HG02571 (cell line): ENCODE data around the gene GGT6.

Experiments
- ATAC-seq: cut with Tn5 transposase; IDR thresholded peaks from one replicate; pipeline ENCODE4 v1.9.1; 2021; ENCODE audit warnings: mild to moderate bottlenecking, moderate library complexity; ENCODE audit not compliant: unreplicated experiment

Gene GGT6

DNA sequence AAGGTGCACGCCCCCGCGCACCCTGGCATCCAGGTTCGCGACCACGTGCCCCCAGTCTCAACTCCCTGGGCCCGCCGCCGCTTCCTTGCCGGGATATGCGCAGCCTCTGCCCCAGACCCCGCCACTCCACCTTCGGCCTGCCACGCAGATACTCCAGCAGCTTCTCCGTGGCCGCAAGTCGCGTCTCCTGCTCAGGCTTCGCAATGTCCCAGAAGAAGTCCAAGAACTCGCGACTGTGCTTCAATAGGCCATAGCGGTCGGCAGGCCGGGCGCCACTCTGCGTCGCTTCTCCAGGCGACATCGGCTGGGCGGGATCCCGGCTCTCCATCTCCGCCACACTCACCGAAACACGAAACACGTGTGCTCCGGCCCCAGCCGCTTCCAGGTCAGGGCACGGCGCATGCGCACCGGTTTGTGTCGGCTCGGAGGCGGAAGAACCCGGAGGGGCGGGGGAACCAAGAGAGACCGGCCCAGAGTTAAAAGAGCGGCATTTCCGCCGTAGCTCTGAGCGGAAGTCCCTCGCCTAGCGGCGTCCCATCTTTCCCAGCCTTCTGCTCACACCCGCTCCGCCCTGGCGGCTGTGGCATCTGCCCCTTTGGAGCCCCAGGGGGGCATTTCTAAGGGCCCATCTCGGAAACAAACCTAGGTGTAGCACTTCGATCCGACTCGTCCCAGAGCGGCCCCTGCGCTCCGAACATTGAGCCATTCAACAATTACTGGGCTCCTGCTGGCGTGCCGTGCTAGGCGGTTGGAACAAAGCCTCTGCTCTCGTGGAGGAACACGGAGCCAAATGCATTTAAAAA is 5.2 kb downstream of the GGT6 start, which contains the start of gene MYBBP1A:
TSS of gene MYBBP1A (minus strand) at position 388 of the 803 bp plus-strand sequence. CDS start at position 328, 60 bp downstream.
- ATAC-seq = peak; percentile 77

DNA sequence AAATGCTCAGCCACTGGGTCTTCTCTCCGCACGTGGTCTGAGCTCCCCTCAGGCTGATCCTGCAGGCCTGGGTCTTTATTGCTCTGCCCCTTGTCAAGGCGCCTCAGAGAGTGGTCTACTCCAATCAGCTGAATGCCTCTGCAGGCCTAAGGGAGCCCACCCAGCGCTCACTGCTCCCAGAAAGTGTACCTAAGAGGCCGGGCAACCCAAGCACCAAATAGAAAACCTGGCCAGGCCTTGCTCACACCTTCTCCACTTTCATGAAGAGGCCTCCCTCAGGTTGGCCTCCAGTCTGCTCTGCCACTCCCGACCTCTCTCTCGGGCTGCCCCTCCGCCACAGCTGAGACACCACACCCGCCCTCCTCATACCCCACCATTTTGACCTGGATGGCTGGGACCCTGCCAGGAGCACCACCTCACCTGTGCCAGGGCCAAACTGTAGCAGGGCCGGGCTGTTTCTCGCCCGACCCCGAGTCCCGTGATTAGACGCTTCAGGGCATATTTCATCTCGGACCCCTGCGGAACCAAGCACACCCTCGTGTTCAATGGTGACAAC is 5.9 kb downstream of the GGT6 start:
- ATAC-seq = no peak

DNA sequence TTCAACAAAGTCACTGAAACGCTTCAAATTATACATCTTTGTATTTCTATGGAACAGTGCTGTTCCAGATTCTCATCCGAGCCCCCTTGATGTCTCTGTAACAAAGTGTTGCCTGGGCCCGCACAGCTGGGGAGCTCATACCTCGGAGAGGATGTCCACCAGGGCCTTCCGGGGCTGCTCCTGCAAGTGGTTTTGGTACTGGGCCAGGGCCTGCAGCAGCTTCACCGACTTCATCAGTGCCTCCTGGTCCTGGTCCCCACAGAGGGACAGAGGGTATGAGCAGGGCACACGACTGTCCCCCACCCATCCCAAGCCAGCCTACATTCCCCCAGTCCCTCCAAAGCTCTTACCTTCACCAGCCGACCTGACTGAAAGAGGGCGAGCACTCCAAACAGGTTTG is 6.7 kb downstream of the GGT6 start:
- no peak for ATAC-seq

DNA sequence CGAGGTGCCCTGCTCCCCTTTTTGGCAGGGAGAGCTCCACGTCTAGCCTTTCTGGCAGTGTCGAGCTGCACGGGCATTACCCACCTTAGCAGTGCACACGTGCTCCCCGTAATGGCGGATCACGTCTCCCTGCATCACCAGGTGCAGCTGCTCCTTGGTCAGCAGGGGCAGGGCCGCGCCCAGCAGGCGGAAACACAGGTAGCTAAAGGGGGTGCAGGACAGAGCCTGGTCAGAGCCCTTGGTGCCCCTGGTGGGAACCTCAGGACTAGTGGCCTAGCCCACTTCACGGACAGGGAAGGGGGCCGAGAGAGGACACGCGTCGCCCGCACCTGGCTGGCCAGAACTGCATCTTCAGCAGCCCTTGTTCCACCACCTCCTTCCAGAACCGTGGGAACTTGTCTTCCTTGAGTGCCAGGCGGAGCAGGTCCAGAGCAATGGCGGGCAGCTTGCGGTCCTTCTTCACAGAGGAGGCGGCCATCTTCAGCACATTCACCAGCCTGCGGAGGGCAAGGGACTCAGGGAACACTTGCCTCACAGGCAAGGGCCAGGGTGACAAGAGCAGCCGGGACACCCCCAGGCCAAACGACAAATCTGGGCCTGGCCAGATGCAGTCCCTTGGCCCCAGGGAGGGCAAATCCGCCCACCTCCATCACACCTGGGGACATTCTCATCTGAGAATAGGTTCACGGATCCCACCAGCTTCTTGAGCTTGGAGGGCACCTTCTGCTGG is 8.4 kb downstream of the GGT6 start:
- ATAC-seq = no peak

DNA sequence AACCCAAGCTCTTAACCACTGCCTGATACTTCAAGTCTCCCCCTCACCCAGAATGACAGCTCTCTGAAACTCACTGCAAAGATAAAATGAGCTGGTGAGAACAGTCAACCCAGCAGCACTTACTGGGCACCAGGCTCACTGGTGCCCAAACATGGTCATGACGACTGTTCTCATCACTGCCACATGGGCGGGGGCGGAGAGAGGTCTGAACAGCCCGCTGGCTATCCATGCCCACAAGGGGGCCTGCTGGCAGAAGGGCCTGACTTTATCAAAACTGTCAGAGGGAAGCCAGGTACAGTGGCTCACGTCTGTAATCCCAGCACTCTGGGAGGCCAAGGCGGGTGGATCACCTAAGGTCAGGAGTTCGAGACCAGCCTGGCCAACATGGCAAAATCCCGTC is 9.2 kb downstream of the GGT6 start:
- no peak for ATAC-seq

DNA sequence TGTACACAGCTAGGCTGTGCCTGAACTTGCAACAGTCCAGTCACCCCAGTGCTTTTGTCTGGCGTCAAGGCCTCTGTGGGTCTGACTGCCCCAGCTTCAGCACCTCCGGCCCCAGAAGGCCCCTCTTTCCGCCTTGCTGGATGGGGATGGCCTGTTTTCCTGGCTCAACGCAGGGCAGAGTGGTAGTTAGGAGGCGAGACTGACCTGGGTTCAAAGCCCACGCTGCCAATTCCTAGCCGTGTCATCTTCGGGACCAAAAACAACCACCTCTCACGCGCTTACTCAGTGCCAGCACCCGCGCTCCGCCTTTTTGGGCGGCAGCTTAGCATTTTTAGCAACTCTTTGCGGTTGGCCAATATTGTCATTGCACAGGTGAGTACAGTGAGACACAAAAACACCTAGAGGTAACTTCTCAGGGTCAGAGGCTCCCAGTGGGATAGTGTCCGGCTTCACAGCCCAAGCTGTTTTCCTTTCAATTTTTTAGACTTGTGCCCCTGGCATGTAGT is 9.8 kb downstream of the GGT6 start:
- no peak for ATAC-seq

DNA sequence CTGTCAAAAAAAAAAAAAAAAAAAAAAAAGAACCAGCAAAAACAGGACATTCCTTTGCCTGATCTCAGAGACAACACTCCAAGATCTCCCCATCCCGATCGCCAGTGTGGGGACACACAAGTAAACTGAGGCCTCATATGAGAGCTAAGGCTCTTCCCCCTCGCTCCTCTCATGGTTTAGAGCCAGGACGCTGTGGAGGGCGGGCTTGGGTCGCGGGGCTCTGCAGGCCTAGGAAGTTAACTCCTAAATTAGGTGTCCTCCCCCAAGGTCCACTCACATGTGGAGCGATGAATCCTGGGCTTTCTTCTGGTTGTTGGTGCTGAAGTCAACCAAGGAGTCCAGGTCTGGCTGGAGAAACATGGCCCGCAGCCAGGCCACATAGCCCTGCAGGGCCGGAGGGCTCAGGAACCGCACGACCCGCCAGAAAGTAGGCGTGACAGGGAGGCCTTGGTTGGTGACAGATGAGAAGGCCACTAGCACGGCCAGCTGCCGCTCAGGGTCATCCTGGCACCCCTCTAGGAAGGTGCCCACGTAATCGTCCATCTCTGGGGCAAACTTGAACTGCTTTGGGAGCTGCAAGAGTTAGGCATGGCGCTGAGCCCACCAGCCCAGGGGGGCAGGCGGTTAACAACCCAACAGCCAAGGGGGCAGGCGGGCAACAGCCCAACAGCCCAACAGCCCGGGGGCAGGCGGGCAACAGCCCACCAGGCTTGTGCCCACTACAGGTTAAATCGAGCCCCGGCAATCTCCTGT is 10.4 kb downstream of the GGT6 start:
- no peak for ATAC-seq

DNA sequence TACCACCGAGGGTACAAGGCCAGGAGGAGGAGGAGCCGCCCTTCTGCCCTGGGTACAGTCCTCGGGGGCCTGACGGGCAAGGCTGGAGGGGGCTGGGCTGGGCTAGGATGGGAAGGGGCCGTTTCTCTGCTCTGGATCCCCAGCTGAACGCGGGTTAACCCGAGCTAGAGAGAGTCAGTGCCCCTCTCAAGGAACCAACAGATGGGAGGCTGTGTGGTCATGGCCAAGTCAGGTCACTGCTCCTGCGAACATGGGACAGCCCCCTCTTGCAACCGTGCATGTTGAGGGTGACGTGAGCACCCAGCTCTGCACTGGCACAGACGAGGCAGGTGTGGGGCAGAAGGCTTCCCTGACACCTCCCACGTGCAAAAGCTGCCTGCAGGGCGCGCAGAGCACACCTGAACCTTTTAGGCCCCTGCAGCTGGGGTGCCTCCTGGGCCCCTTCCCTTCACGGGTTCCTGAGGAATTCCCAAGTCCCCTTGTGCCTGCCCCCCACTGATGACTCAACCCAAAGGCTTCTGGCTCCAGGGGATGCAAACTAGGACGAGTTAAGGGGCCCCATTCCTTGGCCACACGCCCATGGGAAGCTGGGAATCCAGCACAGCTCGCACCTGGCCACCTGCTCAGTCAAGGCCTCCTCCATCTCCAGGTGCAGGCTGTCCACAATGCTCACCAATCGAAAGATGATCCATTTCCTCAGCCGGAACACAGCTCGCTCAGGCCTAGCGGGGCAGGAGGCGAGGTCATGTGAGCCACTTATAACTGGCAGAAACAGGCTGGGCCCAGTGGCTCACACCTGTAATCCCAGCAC is 11.5 kb downstream of the GGT6 start:
- ATAC-seq = no peak

DNA sequence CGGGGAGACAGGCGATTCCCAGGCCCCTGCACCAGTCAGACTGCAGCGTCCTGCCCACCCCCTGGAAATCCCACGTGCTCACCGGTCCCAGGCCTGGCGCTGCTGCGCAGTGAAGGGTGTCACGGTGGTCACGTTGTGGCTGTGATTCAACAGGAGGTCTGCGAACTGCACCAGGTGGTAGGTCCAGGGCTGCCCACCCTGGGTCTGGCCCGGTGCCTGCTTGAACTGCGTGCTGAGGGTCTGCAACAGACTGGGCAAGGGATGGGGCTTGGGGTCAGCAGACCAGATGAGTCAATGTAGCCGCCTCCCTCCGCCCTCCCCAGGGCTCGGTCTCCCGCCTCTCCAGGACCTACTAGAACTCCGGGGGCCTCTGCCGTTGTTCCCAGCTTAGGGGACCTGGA is 12.3 kb downstream of the GGT6 start:
- no peak for ATAC-seq

DNA sequence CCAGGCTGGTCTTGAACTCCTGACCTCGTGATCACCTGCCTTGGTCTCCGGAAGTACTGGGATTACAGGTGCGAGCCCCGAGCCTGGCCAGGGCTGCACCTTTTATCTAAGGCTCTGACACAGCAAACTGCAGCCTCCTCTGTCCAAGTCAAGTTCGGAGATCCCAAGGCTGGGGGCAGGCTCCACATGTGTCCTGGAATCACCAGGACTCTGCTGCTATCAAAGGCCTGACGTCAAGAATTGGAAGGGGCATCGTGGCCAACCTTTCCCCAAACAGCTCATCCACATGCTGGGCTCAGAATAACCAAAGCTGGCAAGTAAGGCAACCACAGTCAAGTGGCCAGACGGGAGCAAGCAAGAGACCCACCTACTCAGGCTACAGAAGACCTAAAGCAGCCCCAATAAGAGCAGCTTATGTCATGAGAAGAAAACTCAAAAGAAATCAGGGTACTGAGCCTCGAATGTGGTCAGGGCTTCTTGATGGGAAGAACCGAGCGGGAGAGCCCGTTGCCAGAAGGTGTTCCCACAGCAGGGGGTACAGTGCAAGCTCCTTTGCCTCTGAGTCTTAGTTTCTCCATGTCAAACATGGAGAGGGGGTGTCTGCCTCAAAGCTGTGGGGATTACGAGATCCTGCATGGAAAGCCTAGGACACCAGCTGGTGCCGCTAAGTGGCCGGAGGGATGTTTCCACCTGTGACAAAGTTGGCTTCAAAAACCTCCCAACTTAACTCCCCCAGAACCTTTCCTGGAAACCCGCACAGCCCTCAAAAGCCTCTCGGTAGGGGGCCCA is 13.1 kb downstream of the GGT6 start:
- no peak for ATAC-seq

DNA sequence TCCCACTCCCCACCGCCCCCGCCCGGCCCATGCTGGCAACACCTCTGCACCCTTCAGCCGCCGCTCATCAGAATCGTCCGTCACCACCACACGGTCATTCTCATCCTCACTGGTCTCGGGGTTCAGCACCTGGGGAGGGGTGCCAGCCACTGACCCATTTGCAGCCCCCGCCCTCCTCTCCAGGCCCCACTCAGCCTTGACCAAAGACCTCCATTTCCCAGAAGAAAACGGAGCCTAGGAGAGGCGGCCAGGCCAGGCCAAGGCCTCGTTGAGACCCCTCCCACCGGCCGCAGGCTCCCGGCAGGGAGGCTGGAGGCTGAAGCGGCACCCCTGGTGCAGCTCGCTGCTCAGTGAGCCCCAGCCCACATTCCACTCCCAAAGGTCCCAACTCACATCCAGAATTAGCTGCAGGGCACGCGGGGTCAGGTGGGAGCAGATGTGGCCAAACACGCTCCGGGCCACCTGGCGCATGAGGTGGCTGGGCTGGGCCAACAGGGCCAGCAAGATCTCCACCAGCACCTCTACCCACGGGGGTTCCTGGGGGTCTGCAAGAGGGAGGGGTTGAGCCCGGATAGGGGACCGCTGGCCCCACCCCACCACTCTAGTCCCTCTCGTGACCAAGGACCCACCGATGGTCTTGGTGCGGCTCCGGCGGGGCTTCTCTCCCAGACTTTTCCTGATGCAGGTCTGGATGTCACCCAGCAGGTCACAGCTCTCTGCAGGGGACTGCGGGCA is 15.0 kb downstream of the GGT6 start:
- no peak for ATAC-seq

DNA sequence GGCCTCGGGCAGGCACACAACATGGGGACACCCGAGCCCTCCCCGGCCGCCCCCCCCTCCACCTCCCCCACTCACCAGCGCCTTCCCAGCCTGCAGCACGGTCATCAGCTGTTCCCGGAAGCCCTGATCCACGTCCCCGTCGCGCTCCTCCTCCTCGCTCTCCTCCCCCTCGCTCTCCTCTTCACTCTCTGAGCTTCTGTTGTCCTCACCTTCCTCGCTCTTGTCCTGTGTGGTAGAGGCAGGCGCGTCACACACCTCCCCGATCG is 15.5 kb downstream of the GGT6 start:
- ATAC-seq = no peak

DNA sequence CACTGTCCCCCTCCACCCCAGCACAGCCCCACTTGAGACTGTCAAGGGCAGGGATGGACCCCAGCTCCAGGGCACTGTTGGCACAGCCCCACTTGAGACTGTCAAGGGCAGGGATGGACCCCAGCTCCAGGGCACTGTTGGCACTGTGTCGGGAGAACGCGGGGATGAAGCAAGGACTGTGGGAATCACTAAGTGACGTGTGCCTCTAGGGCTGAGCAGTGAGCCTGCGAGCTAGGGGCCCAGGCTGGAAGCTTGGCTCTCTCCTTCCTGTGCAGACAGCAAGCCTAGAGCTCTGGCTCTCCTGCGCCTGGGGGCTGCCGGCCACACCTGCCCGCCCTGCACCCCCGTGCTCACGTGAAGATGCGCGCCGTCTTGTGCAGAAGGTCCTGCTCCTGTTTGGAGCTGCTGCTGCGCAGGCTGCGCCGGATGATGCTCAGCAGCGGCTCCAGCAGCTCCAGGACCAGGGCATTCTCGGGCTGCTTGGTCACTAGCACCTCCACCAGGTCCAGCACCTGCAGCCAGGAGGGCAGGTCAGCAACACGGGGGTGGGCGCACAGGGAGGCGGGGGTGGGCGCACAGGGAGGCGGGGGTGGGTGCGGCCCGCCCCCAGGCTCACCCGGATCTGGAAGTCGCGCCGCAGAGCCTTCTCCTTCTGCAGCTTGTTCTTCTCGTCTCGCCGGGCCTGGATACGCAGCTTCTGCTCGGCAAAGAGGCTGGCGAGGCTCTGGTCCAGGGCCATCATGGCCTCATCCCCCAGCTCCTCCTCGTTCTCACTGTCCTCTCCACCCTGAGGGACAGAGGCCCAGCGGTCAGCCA is 16.0 kb downstream of the GGT6 start:
- no peak for ATAC-seq

DNA sequence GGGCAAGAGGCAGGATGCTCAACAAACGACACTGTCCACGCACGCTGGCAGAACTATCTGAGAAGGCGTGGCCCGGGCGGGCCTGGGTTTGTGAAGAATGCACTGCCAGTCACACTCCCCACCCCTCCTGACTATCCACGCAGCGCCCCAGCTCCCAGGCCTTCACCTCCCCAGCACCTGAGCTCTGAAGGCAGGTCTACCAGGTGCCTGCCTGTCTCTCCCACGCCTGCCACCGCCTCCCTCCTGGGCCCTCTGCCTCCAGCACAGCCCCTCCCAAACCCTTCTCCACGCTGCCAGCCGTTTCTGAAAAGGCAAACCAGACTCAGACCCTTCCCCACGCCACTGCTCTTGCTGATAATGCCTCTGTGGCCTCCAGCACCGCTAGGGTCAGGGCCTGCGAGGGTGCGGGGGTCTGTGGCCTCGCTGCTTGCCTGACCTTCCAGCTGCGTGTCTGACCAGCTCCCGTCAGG is 16.8 kb downstream of the GGT6 start:
- ATAC-seq = no peak

DNA sequence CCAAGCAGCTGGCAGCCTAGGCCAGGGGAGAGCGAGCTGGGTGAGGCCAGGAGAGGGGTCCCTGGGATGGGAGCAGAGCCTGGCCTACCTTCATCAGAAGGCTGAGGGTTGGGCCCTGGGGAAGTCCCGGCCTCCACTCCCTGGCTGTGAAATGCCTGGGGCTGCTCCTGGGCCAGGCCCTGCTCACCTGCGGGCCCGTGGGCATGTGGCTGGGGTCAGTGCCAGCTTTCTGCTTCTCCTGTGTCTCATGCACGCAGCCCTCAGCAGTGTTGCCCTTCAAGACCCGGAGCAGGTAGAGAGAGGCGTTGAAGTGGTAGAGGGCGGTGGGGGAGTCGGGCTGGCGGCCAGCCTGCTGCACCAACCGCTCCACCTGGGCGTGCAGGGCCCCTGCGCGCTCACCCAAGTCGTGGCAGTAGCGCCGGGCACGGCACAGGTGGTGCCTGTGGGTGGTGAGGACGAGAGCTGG is 17.6 kb downstream of the GGT6 start:
- ATAC-seq = no peak

DNA sequence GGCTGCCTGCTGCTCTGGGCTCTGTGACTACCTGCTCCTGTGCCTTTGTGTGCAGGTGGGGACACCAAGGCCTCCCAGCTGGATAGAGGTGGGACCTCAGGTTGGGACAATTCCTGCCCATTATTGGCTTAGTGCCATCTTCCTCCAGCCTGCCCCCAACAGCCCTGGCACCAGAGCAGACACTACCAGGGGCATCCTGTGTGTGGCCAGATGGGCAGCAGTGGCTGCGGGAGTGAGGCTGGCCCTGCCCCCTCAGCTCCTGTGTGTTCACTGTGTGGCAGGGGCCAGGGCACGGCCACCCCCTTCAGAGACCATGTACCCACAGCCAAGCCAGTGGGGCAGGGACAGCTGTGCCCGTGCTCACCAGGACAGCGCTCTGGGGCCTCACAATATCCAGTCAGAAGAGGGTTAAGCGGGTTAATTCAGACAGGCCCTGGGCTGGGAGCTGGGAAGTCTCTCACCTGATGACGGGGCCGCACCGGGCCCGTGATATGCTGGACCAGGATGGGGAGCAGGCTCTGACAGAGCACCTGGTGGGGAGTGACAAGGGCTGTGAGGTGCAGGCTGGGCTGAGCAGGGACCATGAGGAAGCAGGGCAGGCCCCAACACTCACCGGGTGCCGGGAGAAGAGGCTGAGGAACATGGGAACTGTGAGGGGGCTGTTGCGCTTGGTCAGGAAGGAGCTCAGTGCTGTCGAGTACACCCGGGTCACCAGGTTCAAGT is 18.2 kb downstream of the GGT6 start:
- no peak for ATAC-seq

DNA sequence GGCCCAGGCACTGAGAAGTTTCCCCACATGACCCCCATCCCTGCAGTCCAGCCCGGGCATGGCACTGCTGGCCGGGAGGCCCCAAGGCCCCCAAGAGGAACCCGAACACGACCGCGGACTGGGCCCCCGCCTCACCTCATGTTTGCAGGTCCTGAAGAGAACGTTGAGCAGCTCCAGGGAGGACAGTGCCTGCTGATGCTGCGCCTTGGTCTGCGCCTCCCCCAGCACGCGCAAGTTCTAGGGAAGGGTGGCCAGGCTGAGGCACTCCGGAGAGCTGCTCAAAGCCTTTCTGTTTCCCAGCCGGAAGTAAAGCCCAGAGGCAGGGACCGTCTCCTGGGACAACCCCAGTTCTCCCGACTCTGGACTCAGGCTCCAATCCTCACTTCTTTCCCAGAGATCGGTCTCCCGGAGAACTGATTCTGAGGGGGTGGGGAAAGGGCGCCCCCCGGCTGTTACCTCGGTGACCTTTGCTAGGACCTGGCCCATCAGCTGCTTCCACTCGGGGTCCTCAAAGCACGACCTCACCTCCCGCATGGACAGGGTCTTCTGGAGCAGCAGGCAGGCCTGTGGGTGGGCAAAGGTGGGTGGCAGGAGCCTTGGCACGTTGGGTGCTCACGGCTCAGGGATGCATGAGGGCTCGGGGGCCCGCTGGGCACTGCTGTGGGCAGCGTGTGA is 18.9 kb downstream of the GGT6 start:
- ATAC-seq = no peak
